ENCODE results near the gene GRID2IP. TPM values are rescaled to one million over a fixed set of nuclear protein-coding genes. Genes with fewer than 3 reads are reported as not detected.

GRID2IP gene
- total RNA-seq, 1 experiment from 2014 or later: not detected

GRCh38 chr7:6504996-6505395 is 46.3 kb downstream of the GRID2IP start:
- H3K4me3 ChIP-seq (ENCODE audit: low read depth, low read length, poor library complexity, severe bottlenecking): no peak overlapping the region

GRCh38 chr7:6502886-6503285 is 48.4 kb downstream of the GRID2IP start:
- no peak for DNase-seq (ENCODE audit: low spot score)
- Histone ChIP-seq H3K9me3 (ENCODE audit: low read depth, low read length, poor library complexity, severe bottlenecking) (no peaks in the 10 kb centered on the region), H3K4me3 (ENCODE audit: low read depth, low read length, poor library complexity, severe bottlenecking) (no peak overlapping the region), H3K27me3 (replicated peaks; ENCODE audit: insufficient read depth, low read depth, low read length, poor library complexity) (no peaks in the 10 kb centered on the region), H3K4me1 (ENCODE audit: insufficient read depth, low read length, poor library complexity, severe bottlenecking) (no peaks in the 10 kb centered on the region), H3K27ac (ENCODE audit: low read depth, low read length, poor library complexity, severe bottlenecking) (no peak overlapping the region), H3K36me3 (ENCODE audit: insufficient read depth, low read length, poor library complexity, severe bottlenecking) (no peaks in the 10 kb centered on the region)
- intact Hi-C loops (cut with micrococcal nuclease; ENCODE audit: unreplicated experiment): no loop called here
- ChIA-PET CTCF (interaction anchor here (0.6 kb wide), 1 partner anchor 34 kb away, joined by 4 read pairs; no protein-coding TSS in a partner anchor), POLR2A (ENCODE audit: low non-redundant PET) (no interaction called here)
- TF ChIP-seq EZH2 (IDR thresholded peaks at IDR 0.05; ENCODE audit: borderline replicate concordance, low read depth, low read length, poor library complexity, severe bottlenecking) (no peak), CTCF (conservative IDR thresholded peaks at IDR 0.05; ENCODE audit: low read depth, low read length) (no peak)
- no TSS peak for BruUV-seq (replicated peaks)

More at GRCh38 chr7:6504996-6505395, 46.3 kb downstream of the GRID2IP start:
- ChIA-PET CTCF (no interaction called here), POLR2A (ENCODE audit: low non-redundant PET) (no interaction called here)
- H3K27ac ChIP-seq (ENCODE audit: low read depth, low read length, poor library complexity, severe bottlenecking): no peak overlapping the region
- intact Hi-C loops (cut with micrococcal nuclease; ENCODE audit: unreplicated experiment): no loop called here
- TF ChIP-seq CTCF (conservative IDR thresholded peaks at IDR 0.05; ENCODE audit: low read depth, low read length): no peak
- no peak for TF ChIP-seq EZH2 (IDR thresholded peaks at IDR 0.05; ENCODE audit: borderline replicate concordance, low read depth, low read length, poor library complexity, severe bottlenecking)
- DNase-seq (ENCODE audit: low spot score): no peak
- no peaks in the 10 kb centered on the region for H3K36me3 ChIP-seq (ENCODE audit: insufficient read depth, low read length, poor library complexity, severe bottlenecking)
- no peaks in the 10 kb centered on the region for H3K9me3 ChIP-seq (ENCODE audit: low read depth, low read length, poor library complexity, severe bottlenecking)
- H3K4me1 ChIP-seq (ENCODE audit: insufficient read depth, low read length, poor library complexity, severe bottlenecking): no peaks in the 10 kb centered on the region
- no TSS peak for BruUV-seq (replicated peaks)
- no peaks in the 10 kb centered on the region for H3K27me3 ChIP-seq (replicated peaks; ENCODE audit: insufficient read depth, low read depth, low read length, poor library complexity)

- Histone ChIP-seq H3K9me3 (ENCODE audit: low read depth, low read length, poor library complexity, severe bottlenecking) (no peaks in the 10 kb centered on the region), H3K27me3 (replicated peaks; ENCODE audit: insufficient read depth, low read depth, low read length, poor library complexity) (no peaks in the 10 kb centered on the region), H3K4me3 (ENCODE audit: low read depth, low read length, poor library complexity, severe bottlenecking) (no peak overlapping the region), H3K27ac (ENCODE audit: low read depth, low read length, poor library complexity, severe bottlenecking) (no peak overlapping the region), H3K36me3 (ENCODE audit: insufficient read depth, low read length, poor library complexity, severe bottlenecking) (no peaks in the 10 kb centered on the region), H3K4me1 (ENCODE audit: insufficient read depth, low read length, poor library complexity, severe bottlenecking) (no peaks in the 10 kb centered on the region)
- CTCF ChIA-PET: interaction anchor here (0.6 kb wide), 1 partner anchor 35 kb away, joined by 4 read pairs; no protein-coding TSS in a partner anchor
- TF ChIP-seq EZH2 (IDR thresholded peaks at IDR 0.05; ENCODE audit: borderline replicate concordance, low read depth, low read length, poor library complexity, severe bottlenecking) (no peak), CTCF (conservative IDR thresholded peaks at IDR 0.05; ENCODE audit: low read depth, low read length) (no peak)
- intact Hi-C loops (cut with micrococcal nuclease; ENCODE audit: unreplicated experiment): no loop called here
- no TSS peak for BruUV-seq (replicated peaks)
- POLR2A ChIA-PET (ENCODE audit: low non-redundant PET): no interaction called here
- no peak for DNase-seq (ENCODE audit: low spot score)
Observed at GRCh38 chr7:6501586-6502564, 49.4 kb downstream of the GRID2IP start.
